Measurements from ENCODE around the gene ELMO3.
A peak's percentile ranks its signal among the peaks of the same experiment; 100 is the strongest.

The ELMO3 gene

GRCh38 chr16:67164599-67165061, 34.3 kb upstream of the ELMO3 start, which contains the start of gene HSF4:
Gene HSF4, plus strand, starts transcription at chr16:67164745. Its CDS starts 67 bp downstream, at chr16:67164812.
- no peak for FAIRE-seq

DNA sequence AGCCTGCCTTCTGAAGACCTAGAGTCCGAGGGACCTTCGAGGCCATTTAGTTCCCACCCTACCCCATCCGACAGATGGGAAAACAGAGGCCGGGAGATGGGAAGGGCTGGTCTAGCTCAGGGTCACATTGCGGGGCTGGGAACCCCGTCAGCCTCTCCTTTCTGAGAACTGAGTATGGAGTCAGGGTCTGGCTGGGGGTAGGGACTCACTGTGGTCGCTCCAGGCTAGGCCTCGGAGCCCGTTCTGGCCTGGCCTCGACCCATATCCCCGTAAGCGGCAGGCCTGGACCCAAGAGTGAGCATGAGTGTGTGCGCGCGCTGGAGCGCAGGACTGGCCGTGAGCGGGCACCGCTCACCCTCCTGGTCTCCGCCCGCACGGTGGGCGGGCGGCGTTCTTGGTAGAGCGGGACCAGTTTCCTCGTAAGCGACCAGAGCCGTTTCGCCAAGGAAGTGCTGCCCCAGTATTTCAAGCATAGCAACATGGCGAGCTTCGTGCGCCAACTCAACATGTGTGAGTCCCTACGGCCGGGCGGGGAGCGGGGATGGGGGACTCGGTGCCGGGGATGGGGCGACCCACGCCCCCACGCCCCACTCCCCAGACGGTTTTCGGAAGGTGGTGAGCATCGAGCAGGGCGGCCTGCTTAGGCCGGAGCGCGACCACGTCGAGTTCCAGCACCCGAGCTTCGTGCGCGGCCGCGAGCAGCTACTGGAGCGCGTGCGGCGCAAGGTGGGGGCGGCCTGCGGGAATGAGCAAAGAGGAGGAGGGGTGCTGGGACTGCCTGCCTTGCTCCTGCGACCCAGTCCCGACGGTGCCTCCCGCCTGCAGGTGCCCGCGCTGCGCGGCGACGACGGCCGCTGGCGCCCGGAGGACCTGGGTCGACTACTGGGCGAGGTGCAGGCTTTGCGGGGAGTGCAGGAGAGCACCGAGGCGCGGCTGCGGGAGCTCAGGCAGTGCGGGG, 33.5 kb upstream of the ELMO3 start:
- FAIRE-seq: no peak

GRCh38 chr16:67166110-67166547, 32.8 kb upstream of the ELMO3 start:
- FAIRE-seq: no peak

DNA sequence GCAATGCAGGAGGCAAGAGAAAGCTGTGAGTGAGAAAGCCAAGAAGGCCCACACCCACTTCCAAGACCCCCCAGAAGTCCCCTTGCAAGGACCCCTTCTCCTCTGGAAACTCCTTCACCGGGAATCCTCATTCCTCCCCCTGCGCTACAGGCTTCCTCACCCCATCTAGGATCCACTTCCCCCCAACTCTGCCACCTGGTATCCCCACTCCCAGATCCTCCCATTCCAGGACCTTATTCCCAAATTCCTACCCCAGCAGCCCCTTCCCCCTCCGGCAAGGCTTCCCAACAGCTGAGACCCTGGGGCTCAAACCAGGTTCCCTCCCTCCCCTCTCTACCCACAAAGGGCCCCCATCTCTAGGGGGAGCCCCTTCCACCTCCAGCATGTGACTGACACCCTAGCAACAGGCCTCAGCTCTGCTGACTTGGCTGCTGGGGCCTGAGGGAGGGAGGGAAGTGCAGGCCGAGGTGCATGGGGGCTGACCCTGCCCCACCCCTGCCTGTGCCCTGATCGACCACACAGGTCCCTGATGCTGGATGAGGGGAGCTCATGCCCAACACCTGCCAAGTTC, 32.2 kb upstream of the ELMO3 start:
- FAIRE-seq: no peak

DNA sequence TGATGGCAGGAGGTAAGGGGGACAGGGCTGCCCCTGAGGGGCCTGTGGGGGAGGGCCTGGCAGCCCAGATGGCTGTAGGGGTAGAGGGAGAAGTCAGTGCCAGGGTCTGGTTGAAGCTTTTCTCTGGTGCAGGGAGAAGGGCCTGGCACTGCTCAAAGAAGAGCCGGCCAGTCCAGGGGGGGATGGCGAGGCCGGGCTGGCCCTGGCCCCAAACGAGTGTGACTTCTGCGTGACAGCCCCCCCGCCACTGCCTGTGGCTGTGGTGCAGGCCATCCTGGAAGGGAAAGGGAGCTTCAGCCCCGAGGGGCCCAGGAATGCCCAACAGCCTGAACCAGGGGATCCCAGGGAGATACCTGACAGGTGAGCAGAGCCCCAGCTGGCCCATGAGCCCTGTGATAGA, 31.3 kb upstream of the ELMO3 start:
- no peak for FAIRE-seq

- FAIRE-seq: no peak
Observed at GRCh38 chr16:67169011-67169451, 29.9 kb upstream of the ELMO3 start.

GRCh38 chr16:67169642-67170167, 29.2 kb upstream of the ELMO3 start:
- FAIRE-seq: no peak

- FAIRE-seq: no peak
Observed at GRCh38 chr16:67170168-67170948, 28.6 kb upstream of the ELMO3 start, which contains the start of gene NOL3. Gene NOL3, plus strand, starts transcription at chr16:67170538.

DNA sequence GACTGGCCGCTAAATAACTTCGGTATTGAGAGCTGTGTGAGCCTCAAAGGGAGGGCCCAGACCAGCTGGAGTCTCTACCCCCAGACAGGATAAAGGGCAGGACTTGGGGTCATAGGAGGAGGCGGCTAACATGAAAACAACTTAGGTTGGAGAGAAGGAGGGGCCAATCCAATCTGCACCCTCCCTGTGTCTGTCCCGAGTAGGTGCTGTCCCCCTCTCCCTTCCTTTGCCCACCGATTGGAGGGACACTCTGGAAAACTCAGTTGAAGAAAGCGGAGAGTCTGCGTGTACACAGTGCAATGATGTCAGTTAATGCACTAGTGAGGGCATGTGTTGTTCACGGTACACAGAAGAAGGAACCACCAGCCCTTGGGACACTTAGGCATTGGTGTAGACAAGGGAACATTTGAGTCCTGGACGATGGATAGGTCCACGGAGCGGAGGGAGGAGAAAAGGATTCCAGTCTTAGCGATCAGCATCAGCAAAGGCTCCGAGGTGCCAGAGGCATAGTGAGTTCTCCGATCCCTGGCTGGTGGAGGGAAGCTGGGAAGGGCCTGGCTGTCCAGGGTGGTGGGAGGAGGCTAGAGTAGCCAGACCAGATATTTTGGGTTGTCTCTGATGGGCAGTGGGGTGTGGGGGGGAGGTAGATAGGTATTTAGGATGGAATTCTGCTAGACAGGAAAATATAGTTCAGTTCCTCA, 27.8 kb upstream of the ELMO3 start:
- FAIRE-seq: no peak

DNA sequence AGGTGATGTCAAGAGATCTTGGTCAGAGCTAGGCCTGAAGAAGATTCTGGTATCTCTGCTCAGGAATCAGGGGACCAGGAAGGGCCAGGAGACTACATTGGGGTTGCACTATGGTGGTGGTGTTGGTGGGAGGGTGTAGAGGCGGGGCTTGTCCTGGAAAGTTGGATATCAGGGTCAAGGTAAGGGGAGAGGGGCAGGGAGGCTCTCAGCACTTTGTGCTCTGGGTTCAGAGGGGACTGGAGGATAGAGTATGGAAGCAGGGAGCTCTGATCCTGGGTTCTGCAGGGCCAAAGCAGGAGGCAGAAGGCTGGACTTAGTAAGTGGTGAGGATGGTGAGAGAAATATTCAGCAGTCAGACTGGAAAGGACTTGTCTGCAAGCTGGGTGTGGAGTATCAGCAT, 25.6 kb upstream of the ELMO3 start:
- no peak for FAIRE-seq

GRCh38 chr16:67173808-67174705, 24.9 kb upstream of the ELMO3 start:
- no peak for FAIRE-seq

- no peak for FAIRE-seq
Observed at GRCh38 chr16:67174706-67175231, 24.2 kb upstream of the ELMO3 start.

GRCh38 chr16:67176662-67177061, 22.3 kb upstream of the ELMO3 start:
- no peak for FAIRE-seq

- no peak for FAIRE-seq
Observed at GRCh38 chr16:67177743-67178699, 20.9 kb upstream of the ELMO3 start.

DNA sequence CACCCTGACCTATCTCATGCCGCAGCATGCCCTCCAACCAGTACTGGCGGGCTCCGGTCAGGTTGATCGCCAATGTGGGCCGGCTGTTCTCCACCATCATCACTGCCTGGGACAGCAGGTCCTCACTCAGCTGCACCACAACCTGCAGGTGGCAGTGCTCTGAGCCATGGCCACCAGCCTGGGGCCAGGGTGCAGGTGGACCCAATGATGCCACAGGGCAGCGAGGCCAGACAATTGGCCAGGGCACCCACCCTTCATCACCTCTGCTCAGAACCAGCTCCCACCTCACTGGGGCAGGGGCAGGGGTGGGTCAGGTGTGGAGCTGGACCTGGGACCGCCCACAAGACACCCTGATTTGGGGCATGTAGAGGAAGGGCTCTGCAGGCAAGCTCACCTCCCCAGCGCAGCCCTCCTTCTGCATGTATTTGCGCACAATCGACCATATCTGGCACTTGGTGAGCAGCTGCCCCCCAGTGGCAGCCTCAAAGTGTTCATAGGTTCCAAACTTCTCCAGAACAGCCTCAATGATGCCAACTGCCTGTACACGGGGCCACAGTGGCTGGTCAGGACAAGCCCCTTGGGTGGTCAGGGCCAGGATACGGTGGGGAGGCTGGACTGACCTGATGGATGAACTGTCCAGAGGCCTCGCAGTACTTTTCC, 19.4 kb upstream of the ELMO3 start:
- no peak for FAIRE-seq

DNA sequence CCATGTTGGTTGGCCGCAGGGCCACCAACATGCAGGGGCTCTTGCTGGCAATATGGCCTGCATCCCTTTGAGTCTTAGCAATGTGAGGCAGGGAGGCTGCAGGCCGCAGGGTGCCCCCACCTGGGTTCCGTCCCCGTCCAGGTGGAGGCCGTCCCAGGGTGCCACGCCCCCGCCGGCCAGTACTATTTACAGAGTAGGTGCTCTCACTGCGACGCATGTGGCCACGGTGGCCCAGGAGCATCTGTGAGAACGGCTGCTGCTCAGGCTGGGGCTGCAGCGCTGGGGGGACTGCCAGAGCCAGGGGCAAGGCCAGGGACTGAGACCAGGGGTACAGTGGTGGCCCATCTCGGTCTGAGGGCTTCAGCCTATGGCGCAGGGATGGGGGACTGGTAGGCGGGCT, 18.8 kb upstream of the ELMO3 start:
- FAIRE-seq: no peak

DNA sequence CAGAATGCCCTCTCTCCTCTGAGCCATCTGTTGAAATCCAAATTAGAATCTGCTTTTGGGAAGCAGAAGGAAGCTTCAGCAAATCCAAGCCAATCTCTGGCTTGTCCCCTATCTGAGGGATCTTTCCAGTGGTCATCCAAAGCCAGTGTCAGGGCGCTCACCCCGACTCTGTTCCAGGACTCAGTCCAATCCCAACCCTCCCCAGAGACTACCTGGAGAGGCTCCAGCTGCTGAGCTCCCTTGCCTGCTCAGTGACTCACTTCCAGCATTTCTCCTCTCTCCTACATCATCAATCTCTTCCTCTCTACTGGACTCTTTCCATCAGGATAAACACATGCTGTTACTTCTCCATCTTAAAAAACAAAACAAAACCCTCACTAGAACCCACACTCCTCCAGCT, 17.6 kb upstream of the ELMO3 start:
- FAIRE-seq: no peak

GRCh38 chr16:67182288-67182687, 16.6 kb upstream of the ELMO3 start:
- no peak for FAIRE-seq

DNA sequence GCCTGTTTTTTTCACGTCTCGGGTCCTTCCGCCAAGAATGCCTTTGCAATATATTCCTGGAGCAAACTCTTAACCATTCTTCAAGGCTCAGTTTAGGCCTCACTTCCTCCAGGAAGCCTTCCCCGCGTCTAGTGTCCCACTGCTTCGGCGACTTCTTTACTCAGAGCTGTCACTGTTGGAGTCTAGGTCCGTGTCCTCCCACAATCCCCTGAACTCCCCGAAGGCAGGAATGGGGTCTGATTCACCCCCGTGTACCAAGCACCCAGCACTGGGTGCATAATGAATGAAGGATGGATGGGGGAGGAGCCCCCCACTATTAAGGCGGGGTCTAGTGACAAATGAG, 15.7 kb upstream of the ELMO3 start:
- peak; percentile 45 for FAIRE-seq
